Measurements from ENCODE around the gene HECW1. TPM values are rescaled to one million over a fixed set of nuclear protein-coding genes. Genes with fewer than 3 reads are reported as not detected.

The HECW1 gene
- total RNA-seq, 4 donors from 2014 or later: 0.83 to 3.9 (median 2.7) TPM; not detected in 1

GRCh38 chr7:43234073-43234472 lies 121.6 kb downstream of the HECW1 start:
- Histone ChIP-seq H3K27me3 (no peaks in the 10 kb centered on the region), H3K4me1 (no peaks in the 10 kb centered on the region), H3K9me3 (no peaks in the 10 kb centered on the region), H3K4me3 (no peak overlapping the region), H3K36me3 (no peaks in the 10 kb centered on the region), H3K27ac (no peak overlapping the region)
- TF ChIP-seq CTCF (IDR thresholded peaks at IDR 0.05): no peak
- DNase-seq: no peak

GRCh38 chr7:43234968-43235367 lies 122.5 kb downstream of the HECW1 start:
- Histone ChIP-seq H3K27me3 (no peaks in the 10 kb centered on the region), H3K36me3 (no peaks in the 10 kb centered on the region), H3K4me3 (no peak overlapping the region), H3K4me1 (no peaks in the 10 kb centered on the region), H3K9me3 (no peaks in the 10 kb centered on the region), H3K27ac (no peak overlapping the region)
- no peak for DNase-seq
- no peak for TF ChIP-seq POLR2A (IDR thresholded peaks at IDR 0.05)
- no peak for TF ChIP-seq CTCF (IDR thresholded peaks at IDR 0.05)

GRCh38 chr7:43240565-43240964 lies 128.1 kb downstream of the HECW1 start:
- Histone ChIP-seq H3K4me1 (no peaks in the 10 kb centered on the region), H3K27ac (no peak overlapping the region), H3K4me3 (no peak overlapping the region), H3K36me3 (no peaks in the 10 kb centered on the region), H3K27me3 (no peaks in the 10 kb centered on the region), H3K9me3 (no peaks in the 10 kb centered on the region)
- DNase-seq: no peak
- TF ChIP-seq CTCF (IDR thresholded peaks at IDR 0.05) (no peak), POLR2A (IDR thresholded peaks at IDR 0.05) (no peak)

- no peak for DNase-seq
- Histone ChIP-seq H3K36me3 (no peaks in the 10 kb centered on the region), H3K27ac (no peak overlapping the region), H3K9me3 (no peaks in the 10 kb centered on the region), H3K4me1 (no peaks in the 10 kb centered on the region), H3K4me3 (no peak overlapping the region), H3K27me3 (no peaks in the 10 kb centered on the region)
- TF ChIP-seq POLR2A (IDR thresholded peaks at IDR 0.05) (no peak), CTCF (IDR thresholded peaks at IDR 0.05) (no peak)
These were observed 130.3 kb downstream of the HECW1 start for GRCh38 chr7:43242628-43243255.

GRCh38 chr7:43244232-43244631 lies 131.8 kb downstream of the HECW1 start:
- Histone ChIP-seq H3K9me3 (no peaks in the 10 kb centered on the region), H3K4me1 (no peaks in the 10 kb centered on the region), H3K27ac (no peak overlapping the region), H3K36me3 (no peaks in the 10 kb centered on the region), H3K27me3 (no peaks in the 10 kb centered on the region), H3K4me3 (no peak overlapping the region)
- TF ChIP-seq POLR2A (IDR thresholded peaks at IDR 0.05): no peak
- no peak for TF ChIP-seq CTCF (IDR thresholded peaks at IDR 0.05)
- no peak for DNase-seq

GRCh38 chr7:43244784-43245183 lies 132.3 kb downstream of the HECW1 start:
- no peak for DNase-seq
- Histone ChIP-seq H3K27ac (no peak overlapping the region), H3K4me3 (no peak overlapping the region), H3K36me3 (no peaks in the 10 kb centered on the region), H3K4me1 (peaks cover 0 to 4% (median 0%) of the 10 kb centered on the region in 4 donors), H3K9me3 (no peaks in the 10 kb centered on the region), H3K27me3 (no peaks in the 10 kb centered on the region)
- TF ChIP-seq POLR2A (IDR thresholded peaks at IDR 0.05): no peak
- no peak for TF ChIP-seq CTCF (IDR thresholded peaks at IDR 0.05)
